Measurements from ENCODE around the gene ENTPD2.

DNA sequence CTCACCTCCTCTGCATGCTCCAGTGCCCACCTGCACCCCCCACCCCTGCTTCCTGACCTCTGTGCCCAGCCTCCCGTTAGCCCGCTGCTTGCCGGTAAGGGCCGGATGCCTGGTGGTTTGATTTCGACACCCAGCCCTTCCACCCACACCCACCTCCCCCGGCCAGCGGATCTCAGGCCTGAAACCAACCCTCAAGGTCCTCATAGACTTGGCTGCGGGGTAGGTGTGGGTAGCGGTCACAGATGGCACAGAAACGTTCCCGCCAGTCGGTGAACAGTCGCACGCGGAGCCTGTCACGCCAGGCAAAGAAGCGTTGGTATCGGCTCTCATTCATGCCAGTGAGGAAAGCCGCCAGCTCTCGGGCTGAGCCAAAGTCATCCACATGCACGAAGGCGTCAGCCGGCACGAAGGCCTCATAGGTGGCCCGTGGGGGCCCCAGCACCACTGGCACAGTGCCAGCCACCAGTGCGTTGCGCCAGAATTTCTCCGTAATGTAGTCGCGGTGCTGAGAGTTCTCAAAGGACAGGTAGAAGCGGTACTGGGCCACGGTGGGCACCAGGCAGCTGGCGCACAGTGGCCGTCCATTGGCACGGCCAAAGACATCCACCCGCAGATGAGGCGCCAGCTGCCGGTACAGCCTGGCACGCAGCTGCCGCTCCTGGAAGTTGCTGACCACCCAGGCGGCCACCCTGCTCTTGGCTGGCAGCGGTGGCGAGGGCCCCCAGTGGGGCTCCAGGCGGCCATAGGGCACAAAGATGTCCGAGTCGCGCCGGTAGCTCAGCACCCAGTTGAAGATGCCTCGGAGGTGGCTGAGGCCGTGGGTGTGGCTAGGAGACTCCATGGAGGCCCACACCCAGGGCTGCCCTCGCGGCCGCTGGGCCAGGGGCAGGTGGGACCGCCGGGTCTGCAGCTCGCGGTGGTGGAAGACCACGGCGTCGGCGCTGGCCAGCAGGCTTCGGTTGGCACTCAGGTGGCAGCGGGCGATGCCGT lies 23.0 kb downstream of the ENTPD2 start:
- no peak for TF ChIP-seq JUNB (IDR thresholded peaks at IDR 0.05; ENCODE audit: unreplicated experiment)
- TF ChIP-seq, protein P1, sequence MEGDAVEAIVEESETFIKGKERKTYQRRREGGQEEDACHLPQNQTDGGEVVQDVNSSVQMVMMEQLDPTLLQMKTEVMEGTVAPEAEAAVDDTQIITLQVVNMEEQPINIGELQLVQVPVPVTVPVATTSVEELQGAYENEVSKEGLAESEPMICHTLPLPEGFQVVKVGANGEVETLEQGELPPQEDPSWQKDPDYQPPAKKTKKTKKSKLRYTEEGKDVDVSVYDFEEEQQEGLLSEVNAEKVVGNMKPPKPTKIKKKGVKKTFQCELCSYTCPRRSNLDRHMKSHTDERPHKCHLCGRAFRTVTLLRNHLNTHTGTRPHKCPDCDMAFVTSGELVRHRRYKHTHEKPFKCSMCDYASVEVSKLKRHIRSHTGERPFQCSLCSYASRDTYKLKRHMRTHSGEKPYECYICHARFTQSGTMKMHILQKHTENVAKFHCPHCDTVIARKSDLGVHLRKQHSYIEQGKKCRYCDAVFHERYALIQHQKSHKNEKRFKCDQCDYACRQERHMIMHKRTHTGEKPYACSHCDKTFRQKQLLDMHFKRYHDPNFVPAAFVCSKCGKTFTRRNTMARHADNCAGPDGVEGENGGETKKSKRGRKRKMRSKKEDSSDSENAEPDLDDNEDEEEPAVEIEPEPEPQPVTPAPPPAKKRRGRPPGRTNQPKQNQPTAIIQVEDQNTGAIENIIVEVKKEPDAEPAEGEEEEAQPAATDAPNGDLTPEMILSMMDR (conservative IDR thresholded peaks at IDR 0.05; ENCODE audit: low read depth in 2 of 2), result no peak
- TF ChIP-seq POLR2AphosphoS5 (IDR thresholded peaks at IDR 0.05; ENCODE audit: low read depth), result no peak
- TF ChIP-seq EZH2 (IDR thresholded peaks at IDR 0.05; ENCODE audit: low read depth, unreplicated experiment), result no peak
- TF ChIP-seq, protein P2, sequence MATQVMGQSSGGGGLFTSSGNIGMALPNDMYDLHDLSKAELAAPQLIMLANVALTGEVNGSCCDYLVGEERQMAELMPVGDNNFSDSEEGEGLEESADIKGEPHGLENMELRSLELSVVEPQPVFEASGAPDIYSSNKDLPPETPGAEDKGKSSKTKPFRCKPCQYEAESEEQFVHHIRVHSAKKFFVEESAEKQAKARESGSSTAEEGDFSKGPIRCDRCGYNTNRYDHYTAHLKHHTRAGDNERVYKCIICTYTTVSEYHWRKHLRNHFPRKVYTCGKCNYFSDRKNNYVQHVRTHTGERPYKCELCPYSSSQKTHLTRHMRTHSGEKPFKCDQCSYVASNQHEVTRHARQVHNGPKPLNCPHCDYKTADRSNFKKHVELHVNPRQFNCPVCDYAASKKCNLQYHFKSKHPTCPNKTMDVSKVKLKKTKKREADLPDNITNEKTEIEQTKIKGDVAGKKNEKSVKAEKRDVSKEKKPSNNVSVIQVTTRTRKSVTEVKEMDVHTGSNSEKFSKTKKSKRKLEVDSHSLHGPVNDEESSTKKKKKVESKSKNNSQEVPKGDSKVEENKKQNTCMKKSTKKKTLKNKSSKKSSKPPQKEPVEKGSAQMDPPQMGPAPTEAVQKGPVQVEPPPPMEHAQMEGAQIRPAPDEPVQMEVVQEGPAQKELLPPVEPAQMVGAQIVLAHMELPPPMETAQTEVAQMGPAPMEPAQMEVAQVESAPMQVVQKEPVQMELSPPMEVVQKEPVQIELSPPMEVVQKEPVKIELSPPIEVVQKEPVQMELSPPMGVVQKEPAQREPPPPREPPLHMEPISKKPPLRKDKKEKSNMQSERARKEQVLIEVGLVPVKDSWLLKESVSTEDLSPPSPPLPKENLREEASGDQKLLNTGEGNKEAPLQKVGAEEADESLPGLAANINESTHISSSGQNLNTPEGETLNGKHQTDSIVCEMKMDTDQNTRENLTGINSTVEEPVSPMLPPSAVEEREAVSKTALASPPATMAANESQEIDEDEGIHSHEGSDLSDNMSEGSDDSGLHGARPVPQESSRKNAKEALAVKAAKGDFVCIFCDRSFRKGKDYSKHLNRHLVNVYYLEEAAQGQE (IDR thresholded peaks at IDR 0.05; ENCODE audit: unreplicated experiment), result no peak
- TF ChIP-seq, protein P3, sequence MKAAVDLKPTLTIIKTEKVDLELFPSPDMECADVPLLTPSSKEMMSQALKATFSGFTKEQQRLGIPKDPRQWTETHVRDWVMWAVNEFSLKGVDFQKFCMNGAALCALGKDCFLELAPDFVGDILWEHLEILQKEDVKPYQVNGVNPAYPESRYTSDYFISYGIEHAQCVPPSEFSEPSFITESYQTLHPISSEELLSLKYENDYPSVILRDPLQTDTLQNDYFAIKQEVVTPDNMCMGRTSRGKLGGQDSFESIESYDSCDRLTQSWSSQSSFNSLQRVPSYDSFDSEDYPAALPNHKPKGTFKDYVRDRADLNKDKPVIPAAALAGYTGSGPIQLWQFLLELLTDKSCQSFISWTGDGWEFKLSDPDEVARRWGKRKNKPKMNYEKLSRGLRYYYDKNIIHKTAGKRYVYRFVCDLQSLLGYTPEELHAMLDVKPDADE (IDR thresholded peaks at IDR 0.05), result no peak
- TF ChIP-seq EZH2phosphoT487 (IDR thresholded peaks at IDR 0.05; ENCODE audit: unreplicated experiment), result no peak
- TF ChIP-seq, protein P4, sequence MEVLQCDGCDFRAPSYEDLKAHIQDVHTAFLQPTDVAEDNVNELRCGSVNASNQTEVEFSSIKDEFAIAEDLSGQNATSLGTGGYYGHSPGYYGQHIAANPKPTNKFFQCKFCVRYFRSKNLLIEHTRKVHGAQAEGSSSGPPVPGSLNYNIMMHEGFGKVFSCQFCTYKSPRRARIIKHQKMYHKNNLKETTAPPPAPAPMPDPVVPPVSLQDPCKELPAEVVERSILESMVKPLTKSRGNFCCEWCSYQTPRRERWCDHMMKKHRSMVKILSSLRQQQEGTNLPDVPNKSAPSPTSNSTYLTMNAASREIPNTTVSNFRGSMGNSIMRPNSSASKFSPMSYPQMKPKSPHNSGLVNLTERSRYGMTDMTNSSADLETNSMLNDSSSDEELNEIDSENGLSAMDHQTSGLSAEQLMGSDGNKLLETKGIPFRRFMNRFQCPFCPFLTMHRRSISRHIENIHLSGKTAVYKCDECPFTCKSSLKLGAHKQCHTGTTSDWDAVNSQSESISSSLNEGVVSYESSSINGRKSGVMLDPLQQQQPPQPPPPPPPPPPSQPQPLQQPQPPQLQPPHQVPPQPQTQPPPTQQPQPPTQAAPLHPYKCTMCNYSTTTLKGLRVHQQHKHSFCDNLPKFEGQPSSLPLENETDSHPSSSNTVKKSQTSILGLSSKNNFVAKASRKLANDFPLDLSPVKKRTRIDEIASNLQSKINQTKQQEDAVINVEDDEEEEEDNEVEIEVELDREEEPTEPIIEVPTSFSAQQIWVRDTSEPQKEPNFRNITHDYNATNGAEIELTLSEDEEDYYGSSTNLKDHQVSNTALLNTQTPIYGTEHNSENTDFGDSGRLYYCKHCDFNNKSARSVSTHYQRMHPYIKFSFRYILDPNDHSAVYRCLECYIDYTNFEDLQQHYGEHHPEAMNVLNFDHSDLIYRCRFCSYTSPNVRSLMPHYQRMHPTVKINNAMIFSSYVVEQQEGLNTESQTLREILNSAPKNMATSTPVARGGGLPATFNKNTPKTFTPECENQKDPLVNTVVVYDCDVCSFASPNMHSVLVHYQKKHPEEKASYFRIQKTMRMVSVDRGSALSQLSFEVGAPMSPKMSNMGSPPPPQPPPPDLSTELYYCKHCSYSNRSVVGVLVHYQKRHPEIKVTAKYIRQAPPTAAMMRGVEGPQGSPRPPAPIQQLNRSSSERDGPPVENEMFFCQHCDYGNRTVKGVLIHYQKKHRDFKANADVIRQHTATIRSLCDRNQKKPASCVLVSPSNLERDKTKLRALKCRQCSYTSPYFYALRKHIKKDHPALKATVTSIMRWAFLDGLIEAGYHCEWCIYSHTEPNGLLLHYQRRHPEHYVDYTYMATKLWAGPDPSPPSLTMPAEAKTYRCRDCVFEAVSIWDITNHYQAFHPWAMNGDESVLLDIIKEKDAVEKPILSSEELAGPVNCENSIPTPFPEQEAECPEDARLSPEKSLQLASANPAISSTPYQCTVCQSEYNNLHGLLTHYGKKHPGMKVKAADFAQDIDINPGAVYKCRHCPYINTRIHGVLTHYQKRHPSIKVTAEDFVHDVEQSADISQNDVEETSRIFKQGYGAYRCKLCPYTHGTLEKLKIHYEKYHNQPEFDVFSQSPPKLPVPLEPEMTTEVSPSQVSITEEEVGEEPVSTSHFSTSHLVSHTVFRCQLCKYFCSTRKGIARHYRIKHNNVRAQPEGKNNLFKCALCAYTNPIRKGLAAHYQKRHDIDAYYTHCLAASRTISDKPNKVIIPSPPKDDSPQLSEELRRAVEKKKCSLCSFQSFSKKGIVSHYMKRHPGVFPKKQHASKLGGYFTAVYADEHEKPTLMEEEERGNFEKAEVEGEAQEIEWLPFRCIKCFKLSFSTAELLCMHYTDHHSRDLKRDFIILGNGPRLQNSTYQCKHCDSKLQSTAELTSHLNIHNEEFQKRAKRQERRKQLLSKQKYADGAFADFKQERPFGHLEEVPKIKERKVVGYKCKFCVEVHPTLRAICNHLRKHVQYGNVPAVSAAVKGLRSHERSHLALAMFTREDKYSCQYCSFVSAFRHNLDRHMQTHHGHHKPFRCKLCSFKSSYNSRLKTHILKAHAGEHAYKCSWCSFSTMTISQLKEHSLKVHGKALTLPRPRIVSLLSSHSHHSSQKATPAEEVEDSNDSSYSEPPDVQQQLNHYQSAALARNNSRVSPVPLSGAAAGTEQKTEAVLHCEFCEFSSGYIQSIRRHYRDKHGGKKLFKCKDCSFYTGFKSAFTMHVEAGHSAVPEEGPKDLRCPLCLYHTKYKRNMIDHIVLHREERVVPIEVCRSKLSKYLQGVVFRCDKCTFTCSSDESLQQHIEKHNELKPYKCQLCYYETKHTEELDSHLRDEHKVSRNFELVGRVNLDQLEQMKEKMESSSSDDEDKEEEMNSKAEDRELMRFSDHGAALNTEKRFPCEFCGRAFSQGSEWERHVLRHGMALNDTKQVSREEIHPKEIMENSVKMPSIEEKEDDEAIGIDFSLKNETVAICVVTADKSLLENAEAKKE (CRISPR knock-in tag; IDR thresholded peaks at IDR 0.05), result no peak
- no peak for TF ChIP-seq CREB1 (CRISPR knock-in tag; IDR thresholded peaks at IDR 0.05; ENCODE audit: low read depth)
- TF ChIP-seq NANOG (IDR thresholded peaks at IDR 0.05; ENCODE audit: borderline replicate concordance), result no peak
